GM12878 (cell line): ENCODE data around the gene SCIN. TPM values are rescaled to one million over a fixed set of nuclear protein-coding genes. Genes with fewer than 3 reads are reported as not detected.

Source experiments
- BACH1 ChIP-seq: fragments of 450-650 bp; IDR thresholded peaks from 2 replicates; pipeline ENCODE4 v1.6.1; 2017; ENCODE audit warnings: mild to moderate bottlenecking, borderline replicate concordance
- BHLHE40 ChIP-seq, 2 experiments: fragments of 450-650 bp in 1 of 2; IDR thresholded peaks; 2 replicates each; pipeline ENCODE4 v1.6.1; 2011 to 2017; ENCODE audit warnings: low read depth in 2 of 2, borderline replicate concordance in 1 of 2, improper control_type of control experiment in 1 of 2, low read length in 1 of 2, mild to moderate bottlenecking in 1 of 2
- CBX5 ChIP-seq: sonication (generic); IDR thresholded peaks from 2 replicates; pipeline ENCODE4 v1.6.1; 2016; ENCODE audit warnings: low read depth, moderate library complexity, mild to moderate bottlenecking, inconsistent platforms
- E4F1 ChIP-seq: fragments of 450-650 bp; IDR thresholded peaks from 2 replicates; pipeline ENCODE4 v1.6.1; 2018; ENCODE audit warnings: borderline replicate concordance, mild to moderate bottlenecking; ENCODE audit not compliant: partially characterized antibody
- EED ChIP-seq: sonication (generic); IDR thresholded peaks from 2 replicates; pipeline ENCODE4 v1.6.1; 2016; ENCODE audit warnings: antibody characterized with exemption, low read depth
- FOXM1 ChIP-seq: IDR thresholded peaks from 2 replicates; pipeline ENCODE4 v1.6.1; 2012; ENCODE audit warnings: low read depth, mild to moderate bottlenecking, inconsistent platforms, low read length, moderate library complexity
- MEF2A ChIP-seq: IDR thresholded peaks from 2 replicates; pipeline ENCODE4 v1.6.1; 2011; ENCODE audit warnings: low read depth, mild to moderate bottlenecking, low read length, moderate library complexity; ENCODE audit not compliant: insufficient read depth
- POU2F2 ChIP-seq: IDR thresholded peaks from 3 replicates; pipeline ENCODE4 v1.6.1; 2011; ENCODE audit warnings: low read depth, mild to moderate bottlenecking, low read length, borderline replicate concordance
- REST ChIP-seq: IDR thresholded peaks from 2 replicates; pipeline ENCODE4 v1.6.1; 2012; ENCODE audit warnings: mild to moderate bottlenecking, low read depth, low read length
- ZNF592 ChIP-seq: fragments of 450-650 bp; IDR thresholded peaks from 2 replicates; pipeline ENCODE4 v1.6.1; 2017; ENCODE audit warnings: mild to moderate bottlenecking, moderate library complexity
- polyA plus RNA-seq, 11 experiments: library from polyadenylated mRNA; depleted of rRNA in 4 of 11; unstranded in 6 of 11; stranded (reverse) in 5 of 11; fragments of >200 nt; fragmentation: Nextera tagmentation in 4 of 11; fragmentation: Illumina TruSeq in 1 of 11; extraction: Ambion mirVana in 4 of 11; extraction: Trizol in 1 of 11; gene quantifications; 1 replicate in 1 of 11; 2 replicates in 10 of 11; pipeline versions ENCODE4 v1.2.1 to v1.2.3, GENCODE V29; 2011 to 2016; ENCODE audit warnings: inconsistent platforms in 2 of 11, missing spikeins in 2 of 11, low read depth in 1 of 11
- total RNA-seq, 4 experiments: library from RNA; depleted of rRNA in 3 of 4; stranded (reverse); fragments of >200 nt in 3 of 4; fragmentation: Illumina TruSeq in 1 of 4; extraction: Trizol in 1 of 4; gene quantifications; 2 replicates each; pipeline versions ENCODE4 v1.2.1 to v1.2.3, GENCODE V29; 2013 to 2021
- TF ChIP-seq, protein P1 (sequence below): fragments of 450-650 bp; formaldehyde crosslinking; IDR thresholded peaks from 2 replicates; pipeline ENCODE4 v1.4.0; 2020; ENCODE audit warnings: mild to moderate bottlenecking, moderate library complexity

The SCIN gene
- total and polyA plus RNA-seq, 10 of the 15 experiments (the other 5 are each of a cell fraction or from before 2014, with no cell fraction given) = 0.23 to 2.1 (median 1.0) TPM

DNA sequence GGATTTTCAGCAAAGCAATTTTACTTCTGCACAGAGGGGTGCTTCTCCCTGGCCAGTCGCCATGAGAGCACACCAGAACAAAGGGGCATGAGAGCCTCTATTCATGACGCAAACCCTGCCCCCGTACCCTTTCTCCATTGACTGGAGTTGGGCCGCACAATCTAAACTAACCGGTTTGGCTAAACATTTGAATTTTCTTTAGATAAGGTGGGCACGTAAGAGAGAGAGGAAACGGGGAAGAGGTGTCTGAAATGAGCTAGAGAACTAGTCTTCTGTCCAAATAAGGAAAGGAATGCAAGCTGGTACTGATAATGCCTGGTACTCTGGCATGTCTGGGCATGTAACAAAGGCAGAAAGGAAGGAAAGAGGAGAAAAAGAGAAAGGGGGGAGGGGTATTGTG, 13.2 kb upstream of the SCIN start (continued):
- TF ChIP-seq E4F1 = no peak
- TF ChIP-seq REST = no peak
- TF ChIP-seq EED = no peak
- no peak for TF ChIP-seq ZNF592
- TF ChIP-seq FOXM1 = no peak
- TF ChIP-seq BHLHE40 (IDR thresholded peaks at IDR 0.05; ENCODE audit: borderline replicate concordance in 1 of 2, low read depth in 2 of 2, low read length in 1 of 2) = no peak
- TF ChIP-seq BACH1 = no peak
- TF ChIP-seq POU2F2 = no peak
- TF ChIP-seq CBX5 = no peak
- TF ChIP-seq, protein P1, sequence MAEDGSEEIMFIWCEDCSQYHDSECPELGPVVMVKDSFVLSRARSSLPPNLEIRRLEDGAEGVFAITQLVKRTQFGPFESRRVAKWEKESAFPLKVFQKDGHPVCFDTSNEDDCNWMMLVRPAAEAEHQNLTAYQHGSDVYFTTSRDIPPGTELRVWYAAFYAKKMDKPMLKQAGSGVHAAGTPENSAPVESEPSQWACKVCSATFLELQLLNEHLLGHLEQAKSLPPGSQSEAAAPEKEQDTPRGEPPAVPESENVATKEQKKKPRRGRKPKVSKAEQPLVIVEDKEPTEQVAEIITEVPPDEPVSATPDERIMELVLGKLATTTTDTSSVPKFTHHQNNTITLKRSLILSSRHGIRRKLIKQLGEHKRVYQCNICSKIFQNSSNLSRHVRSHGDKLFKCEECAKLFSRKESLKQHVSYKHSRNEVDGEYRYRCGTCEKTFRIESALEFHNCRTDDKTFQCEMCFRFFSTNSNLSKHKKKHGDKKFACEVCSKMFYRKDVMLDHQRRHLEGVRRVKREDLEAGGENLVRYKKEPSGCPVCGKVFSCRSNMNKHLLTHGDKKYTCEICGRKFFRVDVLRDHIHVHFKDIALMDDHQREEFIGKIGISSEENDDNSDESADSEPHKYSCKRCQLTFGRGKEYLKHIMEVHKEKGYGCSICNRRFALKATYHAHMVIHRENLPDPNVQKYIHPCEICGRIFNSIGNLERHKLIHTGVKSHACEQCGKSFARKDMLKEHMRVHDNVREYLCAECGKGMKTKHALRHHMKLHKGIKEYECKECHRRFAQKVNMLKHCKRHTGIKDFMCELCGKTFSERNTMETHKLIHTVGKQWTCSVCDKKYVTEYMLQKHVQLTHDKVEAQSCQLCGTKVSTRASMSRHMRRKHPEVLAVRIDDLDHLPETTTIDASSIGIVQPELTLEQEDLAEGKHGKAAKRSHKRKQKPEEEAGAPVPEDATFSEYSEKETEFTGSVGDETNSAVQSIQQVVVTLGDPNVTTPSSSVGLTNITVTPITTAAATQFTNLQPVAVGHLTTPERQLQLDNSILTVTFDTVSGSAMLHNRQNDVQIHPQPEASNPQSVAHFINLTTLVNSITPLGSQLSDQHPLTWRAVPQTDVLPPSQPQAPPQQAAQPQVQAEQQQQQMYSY (CRISPR knock-in tag) = no peak
- no peak for TF ChIP-seq MEF2A
